GM23338 (cell line): Measurements from ENCODE around the gene CACNA1G.

Experiments
- JUNB ChIP-seq: IDR thresholded peaks from one replicate; pipeline ENCODE4 v1.6.1; 2016; ENCODE audit warnings: antibody characterized with exemption; ENCODE audit not compliant: unreplicated experiment
- TF ChIP-seq, protein P1 (sequence below), 2 experiments: fragments of 200-600 bp in 1 of 2; sonication (generic) in 1 of 2; conservative IDR thresholded peaks; 2 replicates each; pipeline versions ENCODE4 v1.5.1 to v1.6.1; 2016 to 2017; ENCODE audit warnings: antibody characterized with exemption in 2 of 2, low read depth in 2 of 2, mild to moderate bottlenecking in 2 of 2, moderate library complexity in 1 of 2

DNA sequence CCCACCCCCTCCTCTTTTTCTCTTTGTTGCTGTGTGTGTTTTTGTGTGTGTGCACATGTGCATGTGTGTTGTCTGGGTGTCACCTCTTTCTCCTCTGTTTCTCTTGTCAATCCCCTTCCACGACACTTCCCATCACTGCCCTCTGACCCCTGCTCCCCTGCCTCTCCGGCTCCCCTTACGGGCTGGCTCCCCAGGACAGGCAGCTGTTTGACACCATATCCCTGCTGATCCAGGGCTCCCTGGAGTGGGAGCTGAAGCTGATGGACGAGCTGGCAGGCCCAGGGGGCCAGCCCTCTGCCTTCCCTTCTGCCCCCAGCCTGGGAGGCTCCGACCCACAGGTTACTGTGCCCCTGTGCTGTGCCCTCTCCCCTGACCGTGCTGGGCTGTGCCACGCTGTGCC is 59.0 kb downstream of the CACNA1G start:
- TF ChIP-seq, protein P1, sequence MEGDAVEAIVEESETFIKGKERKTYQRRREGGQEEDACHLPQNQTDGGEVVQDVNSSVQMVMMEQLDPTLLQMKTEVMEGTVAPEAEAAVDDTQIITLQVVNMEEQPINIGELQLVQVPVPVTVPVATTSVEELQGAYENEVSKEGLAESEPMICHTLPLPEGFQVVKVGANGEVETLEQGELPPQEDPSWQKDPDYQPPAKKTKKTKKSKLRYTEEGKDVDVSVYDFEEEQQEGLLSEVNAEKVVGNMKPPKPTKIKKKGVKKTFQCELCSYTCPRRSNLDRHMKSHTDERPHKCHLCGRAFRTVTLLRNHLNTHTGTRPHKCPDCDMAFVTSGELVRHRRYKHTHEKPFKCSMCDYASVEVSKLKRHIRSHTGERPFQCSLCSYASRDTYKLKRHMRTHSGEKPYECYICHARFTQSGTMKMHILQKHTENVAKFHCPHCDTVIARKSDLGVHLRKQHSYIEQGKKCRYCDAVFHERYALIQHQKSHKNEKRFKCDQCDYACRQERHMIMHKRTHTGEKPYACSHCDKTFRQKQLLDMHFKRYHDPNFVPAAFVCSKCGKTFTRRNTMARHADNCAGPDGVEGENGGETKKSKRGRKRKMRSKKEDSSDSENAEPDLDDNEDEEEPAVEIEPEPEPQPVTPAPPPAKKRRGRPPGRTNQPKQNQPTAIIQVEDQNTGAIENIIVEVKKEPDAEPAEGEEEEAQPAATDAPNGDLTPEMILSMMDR (conservative IDR thresholded peaks at IDR 0.05; ENCODE audit: low read depth in 2 of 2), result no peak
- no peak for TF ChIP-seq JUNB
